GM10266 (cell line): Measurements from ENCODE around the gene PRUNE2.

Experiments used
- DNase-seq: peaks from one replicate; pipeline ENCODE4 v3.0.0; 2012; ENCODE audit errors: extremely low spot score
- TF ChIP-seq, protein P1 (sequence below): IDR thresholded peaks from 2 replicates; pipeline ENCODE4 v1.5.1; 2012; ENCODE audit warnings: mild to moderate bottlenecking, low read depth; ENCODE audit not compliant: control insufficient read depth, insufficient read depth; ENCODE audit errors: missing control alignments

The PRUNE2 gene

DNA sequence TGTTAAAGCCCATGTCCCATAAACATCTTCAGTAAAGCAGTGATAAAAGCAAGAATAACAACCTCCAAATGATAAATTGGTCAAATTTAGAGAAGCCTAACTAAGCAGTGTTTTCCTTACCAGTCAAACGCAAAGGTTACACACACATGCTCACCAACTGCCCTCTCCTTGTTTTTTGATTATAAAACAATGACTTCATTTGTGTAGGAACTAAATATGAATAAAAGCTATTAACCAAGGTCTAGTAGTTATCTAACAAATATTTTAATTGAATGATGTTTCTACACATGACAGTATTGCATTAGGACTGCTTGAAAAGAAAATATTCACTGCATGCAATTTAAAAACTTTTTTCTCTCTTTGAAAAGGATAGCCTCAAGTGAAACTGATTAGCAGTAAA lies 105.0 kb downstream of the PRUNE2 start:
- no peak for DNase-seq
- TF ChIP-seq, protein P1, sequence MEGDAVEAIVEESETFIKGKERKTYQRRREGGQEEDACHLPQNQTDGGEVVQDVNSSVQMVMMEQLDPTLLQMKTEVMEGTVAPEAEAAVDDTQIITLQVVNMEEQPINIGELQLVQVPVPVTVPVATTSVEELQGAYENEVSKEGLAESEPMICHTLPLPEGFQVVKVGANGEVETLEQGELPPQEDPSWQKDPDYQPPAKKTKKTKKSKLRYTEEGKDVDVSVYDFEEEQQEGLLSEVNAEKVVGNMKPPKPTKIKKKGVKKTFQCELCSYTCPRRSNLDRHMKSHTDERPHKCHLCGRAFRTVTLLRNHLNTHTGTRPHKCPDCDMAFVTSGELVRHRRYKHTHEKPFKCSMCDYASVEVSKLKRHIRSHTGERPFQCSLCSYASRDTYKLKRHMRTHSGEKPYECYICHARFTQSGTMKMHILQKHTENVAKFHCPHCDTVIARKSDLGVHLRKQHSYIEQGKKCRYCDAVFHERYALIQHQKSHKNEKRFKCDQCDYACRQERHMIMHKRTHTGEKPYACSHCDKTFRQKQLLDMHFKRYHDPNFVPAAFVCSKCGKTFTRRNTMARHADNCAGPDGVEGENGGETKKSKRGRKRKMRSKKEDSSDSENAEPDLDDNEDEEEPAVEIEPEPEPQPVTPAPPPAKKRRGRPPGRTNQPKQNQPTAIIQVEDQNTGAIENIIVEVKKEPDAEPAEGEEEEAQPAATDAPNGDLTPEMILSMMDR, result no peak

DNA sequence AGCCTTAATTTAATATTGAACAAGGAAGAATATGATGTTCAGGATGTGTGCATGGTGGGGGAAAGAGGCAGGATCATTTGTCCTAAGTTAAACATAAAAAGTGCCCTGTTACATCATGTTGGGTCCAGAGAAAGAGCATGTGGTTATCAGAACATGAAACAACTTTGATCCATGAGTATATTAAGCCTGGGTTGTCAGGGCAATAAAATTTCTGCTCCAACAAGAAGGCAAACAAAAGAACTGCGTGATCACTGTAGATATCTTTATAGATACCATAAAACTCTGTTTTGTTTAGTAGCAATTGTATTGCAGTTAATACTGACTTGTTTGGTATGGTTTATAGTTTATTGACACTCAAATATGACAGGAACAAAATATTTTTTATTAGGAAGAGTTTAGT lies 106.4 kb downstream of the PRUNE2 start:
- DNase-seq, result no peak
- TF ChIP-seq, protein P1, result no peak

DNA sequence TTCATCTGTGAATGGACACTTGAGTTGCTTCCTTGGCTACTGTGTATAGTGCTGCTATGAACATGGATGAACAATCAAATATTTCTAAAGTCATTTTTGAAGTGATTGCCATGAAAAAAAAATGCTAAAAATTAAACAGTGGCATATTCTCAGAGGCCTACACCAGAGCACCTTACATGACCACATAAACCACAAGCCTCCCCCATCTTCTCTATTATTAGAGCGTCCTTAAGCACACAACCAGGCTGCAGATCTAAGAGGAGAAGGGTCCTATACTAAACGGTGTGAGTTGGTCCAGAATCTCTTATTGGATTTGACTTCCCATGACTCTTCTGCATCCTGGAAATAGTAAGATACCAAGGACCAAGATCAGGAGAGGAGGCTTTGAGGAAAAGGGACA lies 107.4 kb downstream of the PRUNE2 start:
- DNase-seq, result peak; percentile 30
- TF ChIP-seq, protein P1, result no peak

DNA sequence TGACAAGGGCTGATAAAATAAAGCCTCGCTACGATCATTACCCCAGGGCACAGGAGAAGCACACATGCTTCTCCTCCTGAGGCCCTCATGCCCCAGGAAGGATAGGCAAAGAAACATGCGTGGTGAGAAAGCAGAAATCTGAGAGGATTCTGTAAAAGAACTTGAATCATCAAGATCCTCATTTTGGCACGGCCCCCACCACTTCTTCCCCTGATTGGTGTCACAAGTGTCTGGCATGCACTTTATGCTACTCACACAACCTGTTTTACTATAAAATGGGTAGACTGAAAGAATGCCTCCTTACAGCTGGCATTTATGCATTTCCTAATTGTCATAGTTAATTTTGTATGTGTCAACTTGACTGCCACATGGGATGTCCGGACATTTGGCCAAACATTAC lies 109.6 kb downstream of the PRUNE2 start:
- TF ChIP-seq, protein P1, result no peak
- no peak for DNase-seq

DNA sequence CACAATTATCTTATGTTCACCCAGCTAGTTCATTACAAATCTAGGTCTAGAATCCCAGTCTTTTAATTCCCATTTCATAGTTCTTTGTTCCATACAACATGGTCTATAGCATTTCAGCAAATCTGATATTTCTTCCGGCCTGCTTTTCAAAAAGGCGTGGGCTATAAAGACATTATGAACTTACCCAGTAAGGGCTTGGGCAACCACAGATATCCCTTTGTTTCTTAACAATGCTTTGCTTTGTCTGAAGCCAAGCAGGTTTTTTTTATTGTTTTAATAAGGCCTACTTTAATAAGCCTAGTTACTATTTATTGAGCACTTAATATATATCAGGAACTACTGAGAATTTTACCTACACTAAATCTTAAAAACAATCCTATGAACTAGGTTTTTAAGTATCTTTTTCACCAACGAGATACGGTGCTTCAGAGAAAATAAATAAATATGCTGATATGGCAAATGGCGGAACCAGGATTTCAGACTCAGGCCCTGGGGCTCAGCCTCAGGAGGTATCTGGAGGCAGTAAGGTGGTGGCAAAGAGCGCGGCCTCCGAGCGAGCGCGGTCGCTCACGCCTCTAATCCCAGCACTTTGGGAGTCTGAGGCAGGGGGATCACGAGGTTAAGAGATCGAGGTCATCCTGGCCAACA lies 112.0 kb downstream of the PRUNE2 start:
- no peak for DNase-seq
- TF ChIP-seq, protein P1, result no peak

DNA sequence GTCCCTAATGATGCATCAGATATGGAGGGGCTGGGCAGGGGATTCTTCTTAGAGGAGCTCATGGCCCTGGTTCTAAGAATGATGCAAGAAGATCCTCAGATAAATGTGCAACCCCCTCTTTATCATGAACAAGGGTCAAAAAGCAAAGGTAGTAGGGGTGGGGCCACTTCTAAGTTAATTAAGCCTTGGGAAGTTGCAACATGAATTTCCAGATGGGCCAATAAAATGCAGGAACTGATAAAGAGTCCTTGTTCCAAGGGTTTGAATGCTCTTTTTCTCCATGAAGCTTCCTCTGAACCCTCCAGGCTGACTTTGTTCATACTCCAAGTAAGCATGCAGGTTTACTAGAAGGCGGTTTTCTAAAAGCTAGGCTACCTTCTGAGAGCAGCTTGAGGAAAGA lies 116.1 kb downstream of the PRUNE2 start:
- TF ChIP-seq, protein P1, result no peak
- no peak for DNase-seq

DNA sequence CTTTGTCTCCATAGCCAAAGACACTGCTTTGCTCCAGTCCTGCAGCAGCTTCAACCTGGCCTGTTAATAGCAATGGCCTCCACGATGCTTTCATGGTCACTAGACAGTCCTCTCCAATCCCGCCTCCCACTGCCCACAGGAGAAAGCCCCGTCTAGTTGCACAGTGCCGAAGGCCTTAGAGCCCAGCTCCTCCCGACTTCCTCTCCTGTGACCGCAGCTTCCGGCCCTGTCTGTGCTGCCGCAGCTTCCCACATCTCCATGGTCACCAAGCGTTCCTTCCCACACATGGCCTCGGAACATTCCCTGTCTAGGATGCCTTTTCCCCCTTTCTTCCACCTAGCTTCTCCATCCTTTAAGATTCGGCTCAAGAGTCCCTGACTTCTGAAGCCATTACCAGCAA lies 118.2 kb downstream of the PRUNE2 start:
- TF ChIP-seq, protein P1, result no peak
- DNase-seq, result no peak
